Upper lobe of right lung (tissue), 1 donor: ENCODE results near the gene ADGRL3. TPM values are rescaled to one million over a fixed set of nuclear protein-coding genes. Genes with fewer than 3 reads are reported as not detected.

Experiments
- ATAC-seq: fragments of 200-7000 bp; cut with Tn5 transposase; one replicate; pipeline ENCODE4 v1.9.1; 2020; ENCODE audit warnings: mild to moderate bottlenecking, moderate library complexity
- DNase-seq: peaks from one replicate; pipeline ENCODE4 v3.0.0-alpha.2; 2020
- H3K27ac ChIP-seq: fragments of 200-600 bp; one replicate; pipeline ENCODE4 v1.8.0; 2022
- H3K27me3 ChIP-seq: fragments of 200-600 bp; one replicate; pipeline ENCODE4 v1.8.0; 2022; ENCODE audit warnings: mild to moderate bottlenecking
- H3K36me3 ChIP-seq: fragments of 200-600 bp; one replicate; pipeline ENCODE4 v1.8.0; 2022
- H3K4me1 ChIP-seq: fragments of 200-600 bp; one replicate; pipeline ENCODE4 v1.8.0; 2022
- H3K4me3 ChIP-seq: fragments of 200-600 bp; one replicate; pipeline ENCODE4 v1.8.0; 2022; ENCODE audit warnings: mild to moderate bottlenecking
- H3K9me3 ChIP-seq: fragments of 200-600 bp; one replicate; pipeline ENCODE4 v1.8.0; 2022
- intact Hi-C: fragments of 100-400 bp; cut with DNase I; formaldehyde crosslinking; loops from one replicate; pipeline ENCODE4 v1.11.0; 2022
- total RNA-seq: library from RNA; stranded (reverse); fragmentation: NEBNext Ultra II Directional; extraction: Animal tissue kit (Norgen Biotek cat#: 25700); gene quantifications from one replicate; pipeline ENCODE4 v1.2.1, GENCODE V29; 2021
- TF ChIP-seq, protein P1 (sequence below): fragments of 200-600 bp; IDR thresholded peaks from one replicate; pipeline ENCODE4 v1.8.0; 2022; ENCODE audit warnings: antibody characterized with exemption
- donor health status: DM: no; HTN: yes; CAD: no; lungs with severe emphysema.

The ADGRL3 gene
- total RNA-seq, 1 donor from 2014 or later = 4.0 TPM

DNA sequence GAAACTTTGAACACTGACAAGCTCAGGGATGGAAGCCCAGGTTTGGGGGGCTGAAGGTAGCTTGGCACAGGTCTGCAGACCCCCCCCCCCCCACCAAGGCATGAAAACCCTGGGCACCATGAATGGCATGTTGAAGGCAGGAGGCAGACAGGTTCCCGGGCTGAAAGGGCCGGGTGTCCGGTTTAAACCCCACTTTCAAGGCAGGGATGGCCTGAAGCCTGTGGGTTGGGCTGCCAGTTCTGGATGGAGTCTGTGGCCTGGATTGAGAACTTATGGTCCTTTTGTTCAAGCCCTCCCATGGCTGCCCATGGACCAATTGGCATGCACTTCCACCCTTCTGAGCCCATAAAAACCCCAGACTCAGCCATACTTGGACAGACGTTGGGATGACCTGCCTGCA lies 616.9 kb downstream of the ADGRL3 start:
- H3K36me3 ChIP-seq = no peaks in the 10 kb centered on the region
- ATAC-seq (no peak), DNase-seq (peak; percentile 37)
- no peaks in the 10 kb centered on the region for H3K27me3 ChIP-seq
- H3K9me3 ChIP-seq = no peaks in the 10 kb centered on the region
- H3K4me1 ChIP-seq = no peaks in the 10 kb centered on the region
- H3K4me3 ChIP-seq = no peak overlapping the region
- H3K27ac ChIP-seq = no peak overlapping the region
- TF ChIP-seq, protein P1, sequence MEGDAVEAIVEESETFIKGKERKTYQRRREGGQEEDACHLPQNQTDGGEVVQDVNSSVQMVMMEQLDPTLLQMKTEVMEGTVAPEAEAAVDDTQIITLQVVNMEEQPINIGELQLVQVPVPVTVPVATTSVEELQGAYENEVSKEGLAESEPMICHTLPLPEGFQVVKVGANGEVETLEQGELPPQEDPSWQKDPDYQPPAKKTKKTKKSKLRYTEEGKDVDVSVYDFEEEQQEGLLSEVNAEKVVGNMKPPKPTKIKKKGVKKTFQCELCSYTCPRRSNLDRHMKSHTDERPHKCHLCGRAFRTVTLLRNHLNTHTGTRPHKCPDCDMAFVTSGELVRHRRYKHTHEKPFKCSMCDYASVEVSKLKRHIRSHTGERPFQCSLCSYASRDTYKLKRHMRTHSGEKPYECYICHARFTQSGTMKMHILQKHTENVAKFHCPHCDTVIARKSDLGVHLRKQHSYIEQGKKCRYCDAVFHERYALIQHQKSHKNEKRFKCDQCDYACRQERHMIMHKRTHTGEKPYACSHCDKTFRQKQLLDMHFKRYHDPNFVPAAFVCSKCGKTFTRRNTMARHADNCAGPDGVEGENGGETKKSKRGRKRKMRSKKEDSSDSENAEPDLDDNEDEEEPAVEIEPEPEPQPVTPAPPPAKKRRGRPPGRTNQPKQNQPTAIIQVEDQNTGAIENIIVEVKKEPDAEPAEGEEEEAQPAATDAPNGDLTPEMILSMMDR = no peak
- intact Hi-C loops = no loop called here

DNA sequence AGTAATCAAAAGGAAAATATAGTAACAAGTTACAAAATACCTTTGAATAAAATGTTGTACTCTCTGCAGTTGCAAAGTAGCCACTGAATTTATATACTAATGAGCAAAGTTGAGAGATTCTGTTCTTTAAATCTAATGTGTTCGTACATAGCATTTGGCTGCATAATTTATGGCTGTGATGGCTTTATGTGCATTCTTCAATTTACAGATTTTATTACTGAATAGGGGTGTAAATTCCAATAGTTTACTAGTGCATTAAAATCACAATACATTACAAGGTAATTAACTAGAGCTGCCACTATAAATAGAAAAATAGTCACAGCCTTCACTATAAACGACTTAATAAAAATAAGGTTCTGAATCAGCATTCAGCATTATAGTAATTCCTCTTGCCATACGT lies 620.0 kb downstream of the ADGRL3 start:
- H3K27ac ChIP-seq = no peak overlapping the region
- H3K36me3 ChIP-seq = no peaks in the 10 kb centered on the region
- H3K27me3 ChIP-seq = no peaks in the 10 kb centered on the region
- intact Hi-C loops = no loop called here
- no peak overlapping the region for H3K4me3 ChIP-seq
- TF ChIP-seq, protein P1 = no peak
- no peaks in the 10 kb centered on the region for H3K4me1 ChIP-seq
- DNase-seq (no peak), ATAC-seq (no peak)
- H3K9me3 ChIP-seq = no peaks in the 10 kb centered on the region

DNA sequence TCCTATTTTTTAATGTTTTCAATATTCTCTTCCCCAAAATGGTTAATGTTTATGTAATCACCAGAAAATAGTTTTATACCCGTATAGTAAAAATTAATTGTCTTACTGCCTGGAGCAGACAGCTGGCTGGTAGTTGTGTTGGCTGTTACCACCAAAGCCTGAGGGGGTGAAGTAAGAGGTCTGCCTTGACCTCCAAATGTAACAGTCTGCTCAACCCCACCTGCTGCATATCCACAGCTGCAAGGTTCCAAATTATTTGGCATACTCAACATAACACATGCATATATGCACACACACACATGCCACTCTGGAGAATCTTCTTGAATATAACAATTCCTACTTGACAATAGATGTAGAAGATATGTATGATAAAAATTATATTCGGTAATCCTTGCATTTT lies 624.3 kb downstream of the ADGRL3 start:
- Histone ChIP-seq H3K36me3 (no peaks in the 10 kb centered on the region), H3K4me1 (no peaks in the 10 kb centered on the region), H3K4me3 (no peak overlapping the region), H3K27ac (no peak overlapping the region), H3K27me3 (no peaks in the 10 kb centered on the region), H3K9me3 (no peaks in the 10 kb centered on the region)
- intact Hi-C loops = no loop called here
- ATAC-seq (no peak), DNase-seq (no peak)
- TF ChIP-seq, protein P1 = no peak

DNA sequence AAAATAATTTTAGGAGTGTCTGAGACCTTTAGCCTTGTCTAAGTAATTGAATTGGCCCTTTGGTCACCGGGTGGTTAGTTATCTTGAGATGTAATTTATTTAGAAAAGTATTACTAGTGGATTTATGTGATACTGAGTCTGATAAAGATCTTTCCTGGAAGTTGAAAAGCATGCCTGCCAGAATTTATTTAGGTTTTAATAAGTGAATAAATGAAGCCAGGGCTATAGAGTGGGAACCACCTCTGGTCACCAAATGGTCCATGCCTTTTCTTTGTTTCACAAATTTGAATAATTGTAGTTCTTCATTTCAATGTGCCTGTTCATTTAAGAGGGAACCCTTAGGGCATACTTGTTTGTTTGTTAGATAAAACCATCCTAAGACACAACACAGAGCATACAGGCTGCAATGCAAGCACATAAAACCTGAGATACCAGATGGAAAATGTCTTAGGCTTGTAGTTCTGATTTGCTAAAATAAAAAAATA lies 627.8 kb downstream of the ADGRL3 start:
- H3K36me3 ChIP-seq = no peaks in the 10 kb centered on the region
- intact Hi-C loops = no loop called here
- H3K4me1 ChIP-seq = no peaks in the 10 kb centered on the region
- DNase-seq (no peak), ATAC-seq (no peak)
- H3K27me3 ChIP-seq = no peaks in the 10 kb centered on the region
- no peak overlapping the region for H3K4me3 ChIP-seq
- no peaks in the 10 kb centered on the region for H3K9me3 ChIP-seq
- H3K27ac ChIP-seq = no peak overlapping the region
- TF ChIP-seq, protein P1 = no peak

DNA sequence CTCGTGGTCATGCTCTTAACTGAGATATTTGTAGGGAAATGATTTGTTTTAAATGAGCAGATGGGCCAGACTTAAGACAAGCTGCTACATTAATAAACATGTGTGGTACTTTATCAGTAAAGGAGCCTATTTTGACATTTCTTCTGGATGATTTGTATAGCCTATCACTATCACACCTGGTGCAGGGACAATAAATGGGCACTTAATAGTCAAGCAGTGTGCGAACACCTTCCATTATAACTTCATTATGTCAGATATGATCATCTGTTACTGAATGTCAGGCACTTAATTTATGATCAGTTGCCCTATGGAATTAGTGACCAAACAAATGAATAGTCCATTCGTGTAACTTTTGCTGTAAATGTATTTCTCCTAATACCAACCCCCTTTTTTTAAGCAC lies 628.8 kb downstream of the ADGRL3 start:
- TF ChIP-seq, protein P1 = no peak
- H3K4me1 ChIP-seq = no peaks in the 10 kb centered on the region
- H3K36me3 ChIP-seq = no peaks in the 10 kb centered on the region
- H3K9me3 ChIP-seq = no peaks in the 10 kb centered on the region
- no peak overlapping the region for H3K27ac ChIP-seq
- DNase-seq (no peak), ATAC-seq (no peak)
- H3K27me3 ChIP-seq = no peaks in the 10 kb centered on the region
- intact Hi-C loops = no loop called here
- H3K4me3 ChIP-seq = no peak overlapping the region

DNA sequence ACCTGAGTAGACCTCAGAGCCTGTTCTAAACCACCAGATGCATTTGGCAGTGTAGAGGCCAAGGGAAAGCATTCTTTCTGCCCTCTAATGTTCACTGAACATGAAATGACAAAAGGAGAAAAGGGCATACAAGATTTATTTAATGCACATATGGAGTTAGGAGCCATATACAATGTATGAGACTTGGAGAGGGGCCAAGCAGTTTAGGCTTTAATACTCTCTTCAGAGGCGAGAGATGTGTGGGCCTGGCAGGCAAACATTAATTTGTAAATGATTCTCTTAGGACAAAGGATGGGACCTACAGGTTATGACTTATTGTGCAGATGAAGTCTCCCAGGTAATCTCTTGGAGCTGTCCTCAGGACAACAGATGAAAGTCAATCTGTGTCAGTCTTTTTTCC lies 631.9 kb downstream of the ADGRL3 start:
- no peak for DNase-seq
- TF ChIP-seq, protein P1 = no peak
- no peaks in the 10 kb centered on the region for H3K27me3 ChIP-seq
- ATAC-seq = no peak
- intact Hi-C loops = no loop called here
- H3K9me3 ChIP-seq = no peaks in the 10 kb centered on the region
- no peaks in the 10 kb centered on the region for H3K36me3 ChIP-seq
- H3K4me3 ChIP-seq = no peak overlapping the region
- no peak overlapping the region for H3K27ac ChIP-seq
- no peaks in the 10 kb centered on the region for H3K4me1 ChIP-seq
